ENCODE data around the gene VTI1B. TPM values are rescaled to one million over a fixed set of nuclear protein-coding genes. Genes with fewer than 3 reads are reported as not detected.
"Not testable (repeated sequence)": the region's sequence is repeated elsewhere in the genome, so short reads cannot be mapped to it uniquely, and the experiment has no call there.

The VTI1B gene
- total RNA-seq, 1 donor from 2014 or later, result 80.6 TPM

GRCh38 chr14:67633451-67634147 lies 40.8 kb downstream of the VTI1B start:
- FAIRE-seq (no peak), DNase-seq (ENCODE audit: low read depth) (no peak)
- no peak overlapping the region for H3K4me3 ChIP-seq (ENCODE audit: low read depth, low read length)
- no peaks in the 10 kb centered on the region for H3K36me3 ChIP-seq (ENCODE audit: control insufficient read depth, insufficient read depth, low read length)
- H3K27me3 ChIP-seq (ENCODE audit: control insufficient read depth, insufficient read depth, low read length), result no peaks in the 10 kb centered on the region
- no peak for TF ChIP-seq CTCF (IDR thresholded peaks at IDR 0.05; ENCODE audit: insufficient read depth, low read length, severe bottlenecking)

- no peak for DNase-seq (ENCODE audit: low read depth)
- FAIRE-seq, result no peak
- H3K27me3 ChIP-seq (ENCODE audit: control insufficient read depth, insufficient read depth, low read length), result no peaks in the 10 kb centered on the region
- TF ChIP-seq CTCF (IDR thresholded peaks at IDR 0.05; ENCODE audit: insufficient read depth, low read length, severe bottlenecking), result no peak
- no peaks in the 10 kb centered on the region for H3K36me3 ChIP-seq (ENCODE audit: control insufficient read depth, insufficient read depth, low read length)
- H3K4me3 ChIP-seq (ENCODE audit: low read depth, low read length), result no peak overlapping the region
These were observed 43.5 kb downstream of the VTI1B start for GRCh38 chr14:67630938-67631337.

GRCh38 chr14:67630186-67630585 lies 44.2 kb downstream of the VTI1B start:
- Histone ChIP-seq H3K4me3 (ENCODE audit: low read depth, low read length) (no peak overlapping the region), H3K36me3 (ENCODE audit: control insufficient read depth, insufficient read depth, low read length) (no peaks in the 10 kb centered on the region), H3K27me3 (ENCODE audit: control insufficient read depth, insufficient read depth, low read length) (no peaks in the 10 kb centered on the region)
- FAIRE-seq (no peak), DNase-seq (ENCODE audit: low read depth) (no peak)
- TF ChIP-seq CTCF (IDR thresholded peaks at IDR 0.05; ENCODE audit: insufficient read depth, low read length, severe bottlenecking), result no peak

GRCh38 chr14:67627519-67627918 lies 46.9 kb downstream of the VTI1B start:
- TF ChIP-seq CTCF (IDR thresholded peaks at IDR 0.05; ENCODE audit: insufficient read depth, low read length, severe bottlenecking), result no peak
- Histone ChIP-seq H3K4me3 (ENCODE audit: low read depth, low read length) (no peak overlapping the region), H3K27me3 (ENCODE audit: control insufficient read depth, insufficient read depth, low read length) (no peaks in the 10 kb centered on the region), H3K36me3 (ENCODE audit: control insufficient read depth, insufficient read depth, low read length) (peaks cover 2% of the 10 kb centered on the region)
- no peak for FAIRE-seq
- no peak for DNase-seq (ENCODE audit: low read depth)

GRCh38 chr14:67626131-67626530 lies 48.3 kb downstream of the VTI1B start:
- H3K4me3 ChIP-seq (ENCODE audit: low read depth, low read length); DNase-seq (ENCODE audit: low read depth); H3K27me3 ChIP-seq (ENCODE audit: control insufficient read depth, insufficient read depth, low read length); H3K36me3 ChIP-seq (ENCODE audit: control insufficient read depth, insufficient read depth, low read length); FAIRE-seq: not testable (repeated sequence)

- FAIRE-seq (no peak), DNase-seq (ENCODE audit: low read depth) (peak; percentile 99)
- no peaks in the 10 kb centered on the region for H3K27me3 ChIP-seq (ENCODE audit: control insufficient read depth, insufficient read depth, low read length)
- no peak for TF ChIP-seq CTCF (IDR thresholded peaks at IDR 0.05; ENCODE audit: insufficient read depth, low read length, severe bottlenecking)
- H3K36me3 ChIP-seq (ENCODE audit: control insufficient read depth, insufficient read depth, low read length), result peaks cover 2% of the 10 kb centered on the region
- H3K4me3 ChIP-seq (ENCODE audit: low read depth, low read length), result no peak overlapping the region
These were observed 51.3 kb downstream of the VTI1B start for GRCh38 chr14:67623114-67623513.
